HPDE6-E6E7 (cell line): ENCODE results near the gene MYO16.
A peak's percentile ranks its signal among the peaks of the same experiment; 100 is the strongest.

Source experiments
- DNase-seq: peaks from one replicate; pipeline ENCODE4 v3.0.0; 2011; ENCODE audit warnings: missing footprints; ENCODE audit errors: extremely low spot score

Gene MYO16

DNA sequence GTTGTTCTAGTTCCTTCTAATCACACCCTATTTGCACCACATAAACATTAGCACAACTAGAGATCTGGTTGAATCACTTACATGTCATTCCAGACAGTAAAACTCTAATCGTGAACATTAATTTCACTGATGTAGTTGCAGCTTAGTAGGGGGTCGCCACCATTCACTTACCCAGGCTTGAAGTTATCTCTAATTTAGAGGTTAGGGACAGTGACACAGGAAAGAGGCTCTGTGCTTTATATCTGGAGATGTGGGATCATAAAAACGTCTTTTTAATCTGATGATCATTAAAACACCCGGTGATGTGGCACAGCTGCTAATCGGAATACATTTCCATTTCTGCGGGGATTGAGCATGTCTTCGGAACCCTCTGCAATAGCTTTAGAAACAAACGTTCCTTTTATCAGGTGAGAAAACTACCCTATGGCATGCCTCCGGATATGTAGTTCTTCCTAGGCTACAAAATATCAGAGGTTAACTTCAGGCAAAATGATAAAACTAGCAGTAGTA lies 523.0 kb downstream of the MYO16 start:
- no peak for DNase-seq

DNA sequence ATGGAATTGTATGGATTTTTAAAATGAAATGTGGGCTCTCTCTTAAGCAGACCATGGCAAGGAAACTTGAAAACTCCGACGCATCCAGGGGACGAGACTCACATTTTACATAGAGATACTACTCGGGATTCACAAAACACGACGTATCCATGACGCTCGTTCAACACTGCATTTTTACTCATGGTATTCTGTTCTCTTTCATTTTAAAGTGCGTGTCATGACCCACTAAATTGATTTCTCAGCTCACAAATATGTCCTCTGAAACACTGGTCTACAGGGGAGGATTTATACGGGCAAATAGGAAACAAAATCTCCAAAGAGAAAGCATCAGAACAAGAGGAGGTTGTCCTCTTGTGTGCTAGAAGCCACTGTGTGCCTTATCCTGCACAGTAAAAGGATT lies 523.5 kb downstream of the MYO16 start:
- DNase-seq, result no peak

DNA sequence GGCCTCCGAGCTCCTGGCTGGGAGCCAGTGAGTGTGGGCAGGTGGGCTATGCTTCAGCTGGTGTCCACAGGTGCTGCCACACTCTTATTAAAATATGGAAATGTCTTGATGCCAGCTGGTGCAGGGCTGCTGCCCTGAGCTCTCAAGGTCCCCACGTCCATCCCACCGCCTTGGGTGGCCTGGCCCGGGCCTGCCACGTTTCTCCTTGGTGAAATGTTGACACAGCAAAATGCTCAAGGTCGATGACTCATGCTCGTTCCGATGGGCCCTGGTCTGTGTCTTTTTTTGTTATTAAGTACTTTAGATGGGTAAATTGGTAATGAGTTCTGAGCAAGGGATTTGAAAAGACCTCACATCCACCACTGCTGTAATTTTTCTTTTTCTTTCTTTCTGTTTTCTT lies 524.7 kb downstream of the MYO16 start:
- no peak for DNase-seq

DNA sequence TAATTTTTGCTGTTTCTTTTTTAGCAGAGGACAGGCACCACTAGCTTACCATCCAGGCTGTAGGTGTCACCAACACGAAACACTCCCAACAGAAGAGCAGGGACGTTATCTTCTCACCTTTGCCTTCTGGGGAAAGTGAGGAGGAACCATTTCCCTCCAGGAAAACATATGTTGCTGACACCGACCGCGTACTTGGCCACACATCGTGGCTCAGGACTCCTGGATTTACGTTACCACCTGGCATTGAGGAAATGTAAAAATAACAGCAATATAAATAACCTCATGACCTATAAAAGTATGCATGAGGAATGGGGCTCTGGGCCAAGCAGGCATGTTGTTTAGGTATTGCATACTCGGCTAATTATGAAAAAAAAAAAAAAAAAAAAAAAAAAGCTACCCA lies 525.1 kb downstream of the MYO16 start:
- DNase-seq, result no peak

DNA sequence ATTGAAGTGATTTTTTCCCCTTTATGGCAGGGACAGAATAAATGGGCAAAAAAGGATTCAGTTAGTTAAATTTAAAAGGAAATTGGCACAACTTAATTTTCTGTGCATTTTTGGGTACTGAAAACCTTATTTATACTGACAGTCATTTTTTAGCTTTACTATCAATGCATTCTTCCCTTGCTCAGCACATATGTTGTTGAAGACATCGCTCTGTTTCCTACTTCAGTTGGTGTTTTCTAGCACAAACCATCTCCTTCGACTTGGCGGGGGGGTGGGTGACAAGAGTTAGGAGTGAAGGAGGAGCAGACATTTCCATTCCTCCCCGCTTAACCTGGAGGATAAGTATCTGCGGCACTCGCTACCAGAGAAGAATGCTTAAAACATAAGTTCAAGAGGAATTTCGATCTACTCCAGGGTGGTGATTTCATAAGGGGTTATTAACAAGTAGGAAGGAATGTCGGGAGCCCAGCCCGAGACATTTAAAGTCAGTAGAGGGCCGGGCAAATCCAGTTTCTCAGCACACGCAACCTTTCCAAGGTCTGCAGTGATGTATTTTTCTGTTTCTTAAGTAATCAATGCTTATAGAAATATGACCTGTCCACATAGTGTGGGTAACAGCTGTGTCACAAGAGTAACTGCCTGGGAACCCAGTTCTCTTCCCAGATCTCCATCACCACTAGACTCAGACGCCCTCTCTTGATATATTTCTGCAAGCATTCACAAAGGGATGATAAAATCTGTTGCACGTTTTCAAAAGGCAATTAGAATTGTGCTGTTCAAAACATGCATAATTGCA lies 525.8 kb downstream of the MYO16 start:
- peak; percentile 34 for DNase-seq

DNA sequence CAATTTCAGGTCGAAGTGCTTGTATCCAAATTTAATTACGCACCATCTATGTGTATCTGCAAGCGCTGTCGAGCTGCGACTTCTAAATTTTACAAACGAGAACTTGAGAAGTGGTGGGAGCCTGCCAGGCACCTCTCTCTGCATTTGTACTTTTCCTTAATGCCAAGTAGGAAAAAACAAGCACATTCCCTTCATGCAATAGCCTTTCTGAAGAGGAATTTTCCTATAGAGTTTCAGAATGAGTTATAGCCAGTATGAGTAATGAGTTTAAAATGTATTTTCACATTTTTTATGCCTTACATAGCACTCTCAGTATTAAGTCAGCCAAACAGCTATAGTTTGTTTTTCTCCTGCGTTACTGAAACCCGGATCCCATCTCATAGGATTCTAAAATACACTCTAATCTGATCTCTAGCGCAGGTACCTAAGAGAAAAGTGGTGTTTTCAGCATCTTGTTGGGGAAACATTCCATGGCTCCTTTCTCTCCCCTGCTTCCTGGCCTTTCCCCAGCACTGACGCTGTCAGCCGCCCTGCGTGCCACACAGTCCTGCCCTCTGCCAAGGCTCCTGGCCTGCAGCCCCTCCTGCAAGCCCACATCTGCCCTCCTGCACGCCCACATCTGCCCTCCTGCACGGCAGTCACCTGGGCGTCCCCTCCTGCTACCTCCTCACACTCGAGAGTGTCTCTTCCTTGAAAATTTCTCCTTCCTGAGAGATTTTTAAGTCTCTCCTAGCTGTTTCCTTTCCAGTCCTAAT lies 526.9 kb downstream of the MYO16 start:
- DNase-seq, result peak; percentile 31

DNA sequence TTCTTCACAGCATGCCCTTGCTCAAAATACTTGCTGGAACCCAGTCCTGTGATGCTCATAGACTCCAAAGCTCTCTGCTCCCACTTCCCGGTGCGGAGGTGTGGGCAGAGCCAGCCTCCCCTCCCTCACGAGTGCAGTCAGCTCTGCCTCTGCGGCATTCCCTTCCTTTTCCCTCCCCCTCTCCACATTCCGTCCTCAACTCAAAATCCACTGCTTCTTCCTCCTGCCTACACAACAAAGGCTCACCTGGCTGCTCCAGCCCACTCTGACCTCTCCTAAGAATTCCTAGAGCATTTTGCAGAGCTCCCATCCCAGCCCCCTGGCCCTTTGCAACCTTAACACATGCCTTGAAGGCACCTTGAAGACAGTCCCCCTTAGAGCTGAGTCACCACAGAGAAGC lies 527.9 kb downstream of the MYO16 start:
- no peak for DNase-seq

DNA sequence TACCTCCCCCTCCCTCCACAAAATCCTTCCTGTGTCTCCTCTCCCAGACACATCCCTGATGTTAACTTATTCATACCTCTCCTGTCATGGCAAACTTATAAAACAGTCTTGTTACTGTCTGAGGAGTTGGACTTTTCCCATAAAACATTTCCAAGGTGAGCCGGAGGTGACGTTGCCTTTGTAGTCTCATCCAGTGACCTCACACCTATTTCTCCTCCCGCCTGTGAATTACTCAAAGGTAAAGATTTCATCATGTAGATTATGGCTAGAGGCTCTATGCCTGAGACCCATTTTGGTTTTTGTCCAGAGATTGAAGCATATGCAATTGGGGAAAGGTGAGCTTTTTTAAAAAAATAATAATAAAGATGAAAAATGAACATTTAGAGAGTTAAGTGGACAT lies 529.0 kb downstream of the MYO16 start:
- no peak for DNase-seq

DNA sequence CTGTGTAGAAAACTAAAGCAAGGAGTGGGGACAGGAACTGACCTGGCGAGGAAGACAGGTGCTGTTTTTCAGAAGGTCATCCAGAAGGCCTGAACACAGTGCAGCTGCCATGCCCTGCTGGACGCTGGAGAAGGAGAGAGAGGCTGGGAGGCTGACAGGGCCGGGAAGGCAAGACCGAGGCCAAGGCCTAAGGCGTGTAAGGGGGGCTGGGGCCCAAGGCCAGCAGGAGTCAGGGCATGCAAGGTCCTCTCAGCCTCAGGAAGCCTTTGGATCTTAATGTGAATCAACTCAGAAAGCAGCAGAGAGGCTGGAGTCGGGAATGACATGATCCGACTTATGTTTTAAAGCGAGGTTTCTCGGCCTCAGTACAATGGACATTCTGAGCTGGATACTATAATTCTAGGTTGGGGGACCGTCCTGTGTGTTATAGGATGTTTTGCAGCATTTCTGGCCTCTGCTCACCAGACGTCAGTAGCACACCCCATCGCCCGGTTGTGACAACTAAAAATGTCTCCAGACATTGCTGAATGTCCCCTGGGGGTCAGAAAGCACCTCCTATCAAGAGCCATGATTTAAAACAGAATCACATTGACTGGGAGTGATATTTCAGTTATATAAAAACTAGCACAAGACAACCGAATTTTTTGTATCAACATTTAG lies 530.4 kb downstream of the MYO16 start:
- no peak for DNase-seq

DNA sequence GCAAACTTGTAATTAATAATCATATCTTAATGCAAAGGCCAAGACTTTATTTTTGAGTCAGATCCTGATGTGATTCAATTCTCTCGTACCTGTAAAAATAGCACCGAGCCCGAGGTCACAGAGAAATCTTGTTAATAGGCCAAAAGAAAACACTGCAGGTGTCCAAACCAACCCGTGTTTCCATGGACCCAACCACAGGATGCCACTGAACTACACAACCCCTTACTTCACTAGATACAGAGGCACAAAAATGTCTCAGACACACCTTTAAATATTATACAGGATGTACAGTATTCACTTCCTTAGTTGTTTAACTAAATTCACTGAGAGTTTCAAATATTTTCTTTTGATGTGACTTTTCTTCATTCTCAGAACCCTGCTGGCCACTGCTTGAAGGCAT lies 530.9 kb downstream of the MYO16 start:
- no peak for DNase-seq

DNA sequence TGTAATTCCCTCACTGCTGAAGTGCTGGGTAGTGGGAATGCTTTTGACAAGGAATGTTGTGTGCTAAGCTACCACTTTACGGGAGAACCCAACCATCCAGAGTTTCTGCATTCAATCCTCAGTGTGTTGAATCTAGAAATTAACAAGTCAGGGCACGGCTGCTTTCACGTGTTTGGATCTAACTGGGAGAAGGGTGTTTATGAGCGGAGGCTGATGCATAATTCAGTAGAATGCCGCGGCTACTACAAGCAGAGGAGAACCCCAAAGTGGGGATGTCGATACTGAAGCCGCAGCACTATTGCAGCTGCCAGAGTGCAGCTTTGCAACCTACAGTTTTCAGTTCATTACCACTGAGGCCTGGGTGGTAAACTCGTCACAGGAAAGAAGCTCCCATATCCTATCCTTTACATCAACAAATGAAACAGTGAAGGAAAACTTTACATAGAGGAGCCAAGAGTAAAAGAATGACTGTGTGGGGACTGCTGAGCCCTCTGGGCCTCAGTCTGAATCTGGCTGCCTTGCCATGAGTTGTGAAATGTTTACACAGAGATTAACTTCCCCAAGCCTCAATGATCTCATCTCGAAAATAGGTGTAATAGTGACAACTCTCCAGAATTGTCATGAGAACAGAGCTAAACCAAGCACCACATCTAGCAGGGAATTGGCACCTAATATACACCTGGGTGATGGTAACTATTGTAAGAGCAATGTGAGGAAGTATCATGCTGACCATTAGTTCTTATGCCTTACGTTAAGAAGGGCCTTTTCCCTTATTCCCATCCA lies 531.7 kb downstream of the MYO16 start:
- DNase-seq, result no peak

DNA sequence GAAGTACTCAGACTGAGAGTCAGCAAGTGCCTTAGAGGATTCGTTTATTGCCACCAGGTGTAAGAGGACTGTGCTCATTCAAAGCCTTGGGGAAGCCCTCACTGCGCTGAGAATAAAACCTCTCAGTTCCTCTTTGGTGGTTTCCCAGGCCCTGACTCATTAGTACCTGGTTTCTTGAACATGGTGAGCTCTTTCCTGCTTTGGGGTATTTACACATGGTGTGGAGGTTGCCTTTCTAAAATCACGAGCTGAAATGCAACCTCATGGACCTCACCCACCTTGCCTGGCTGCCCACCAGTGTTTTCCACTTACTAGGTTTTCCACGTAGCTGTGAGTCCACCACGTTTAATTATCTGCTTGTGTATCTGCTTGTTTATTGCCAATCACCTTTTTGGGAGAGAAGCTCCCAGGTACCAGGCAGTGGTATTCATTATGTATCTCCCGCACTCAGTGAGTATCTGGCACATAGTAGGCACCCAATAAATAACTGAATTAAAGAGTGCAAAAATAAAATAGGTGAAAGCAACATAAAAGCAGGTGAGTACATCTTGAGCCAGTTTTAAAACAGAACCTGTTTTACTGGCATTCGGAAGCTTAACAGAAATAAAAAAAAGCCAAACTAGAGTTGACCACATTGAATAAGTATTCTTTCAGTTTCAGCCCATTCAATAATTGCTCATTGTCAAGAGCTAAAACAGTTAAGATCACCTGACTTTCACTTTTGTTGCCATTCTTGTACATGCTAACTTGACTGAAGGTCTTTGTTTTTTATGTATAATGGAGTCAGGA lies 533.0 kb downstream of the MYO16 start:
- DNase-seq, result peak; percentile 49

DNA sequence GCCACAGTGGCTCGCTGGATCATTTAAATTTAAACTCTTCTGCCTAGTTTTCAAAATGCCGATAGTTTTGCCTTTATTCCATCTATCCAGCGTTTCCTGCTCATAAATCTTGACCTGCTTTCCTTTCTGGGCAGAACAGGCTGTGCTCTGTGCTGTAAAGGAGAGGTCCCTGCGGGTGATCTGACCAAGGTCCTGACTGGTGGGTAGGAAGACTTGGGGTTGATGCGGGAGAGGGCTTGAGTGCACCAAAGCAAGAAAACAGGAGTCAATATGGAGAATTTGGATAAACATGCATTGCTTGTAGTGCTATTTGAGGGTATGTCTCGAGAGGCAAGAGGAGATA lies 533.6 kb downstream of the MYO16 start:
- DNase-seq, result no peak

DNA sequence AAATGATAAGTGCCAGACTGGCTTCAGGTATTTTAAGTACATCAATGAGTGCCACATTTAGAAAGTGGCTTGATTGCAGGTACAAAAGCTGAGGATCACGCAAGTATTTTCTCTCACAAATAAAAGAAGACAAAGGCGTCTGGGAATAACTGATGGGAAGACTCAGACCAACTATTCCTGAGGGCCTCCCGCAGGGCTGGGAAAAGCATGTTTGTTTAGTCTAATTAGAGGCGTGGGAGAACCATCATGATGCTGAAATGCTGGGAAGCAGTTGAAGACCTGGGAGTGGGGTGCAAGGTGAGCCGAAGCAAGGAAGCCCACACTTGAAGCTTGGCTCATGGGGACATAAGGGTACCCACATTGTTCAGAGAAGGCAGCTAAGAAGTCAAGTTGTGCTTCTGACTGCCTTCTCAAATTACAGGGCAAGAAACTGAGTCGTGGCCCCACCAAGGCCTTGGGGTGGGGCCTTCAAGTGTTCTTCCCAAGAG lies 536.0 kb downstream of the MYO16 start:
- no peak for DNase-seq

DNA sequence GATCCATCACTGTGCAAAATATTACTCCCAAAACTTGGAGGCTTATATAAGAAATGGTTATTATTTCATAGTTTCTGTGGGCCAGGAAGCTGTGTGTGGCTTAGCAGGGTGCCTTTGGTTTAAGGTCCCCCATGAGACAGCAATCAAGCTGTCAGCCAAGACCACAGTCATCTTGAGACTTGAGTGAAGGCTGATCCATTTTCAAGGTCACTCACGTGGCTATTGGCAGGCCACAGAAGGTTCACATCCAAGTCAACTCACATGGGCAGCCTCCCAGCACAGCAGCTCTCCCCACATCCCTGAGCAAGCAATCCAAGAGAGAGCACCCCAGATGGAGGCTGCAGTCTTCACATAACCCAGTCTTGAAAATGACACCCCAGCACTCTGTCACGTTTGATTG lies 537.4 kb downstream of the MYO16 start:
- no peak for DNase-seq

DNA sequence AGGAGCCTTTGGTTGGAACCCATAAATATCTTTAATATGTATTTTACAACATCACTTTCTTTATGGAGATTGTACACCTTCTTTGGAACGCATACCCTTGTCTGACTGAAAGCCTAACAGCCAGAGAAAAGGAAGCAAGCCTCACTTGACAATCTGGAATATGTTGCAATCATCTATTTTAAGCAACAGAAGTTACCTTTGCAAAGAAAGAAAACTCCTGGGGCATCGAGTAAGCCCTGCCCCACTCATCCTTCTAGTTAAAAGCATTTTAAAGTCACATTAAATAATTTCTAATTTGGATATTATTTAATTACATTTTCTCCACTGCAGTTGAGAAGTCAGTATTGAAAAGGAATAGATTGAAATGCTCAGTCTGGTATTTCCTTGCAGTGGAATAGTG lies 542.7 kb downstream of the MYO16 start:
- no peak for DNase-seq

DNA sequence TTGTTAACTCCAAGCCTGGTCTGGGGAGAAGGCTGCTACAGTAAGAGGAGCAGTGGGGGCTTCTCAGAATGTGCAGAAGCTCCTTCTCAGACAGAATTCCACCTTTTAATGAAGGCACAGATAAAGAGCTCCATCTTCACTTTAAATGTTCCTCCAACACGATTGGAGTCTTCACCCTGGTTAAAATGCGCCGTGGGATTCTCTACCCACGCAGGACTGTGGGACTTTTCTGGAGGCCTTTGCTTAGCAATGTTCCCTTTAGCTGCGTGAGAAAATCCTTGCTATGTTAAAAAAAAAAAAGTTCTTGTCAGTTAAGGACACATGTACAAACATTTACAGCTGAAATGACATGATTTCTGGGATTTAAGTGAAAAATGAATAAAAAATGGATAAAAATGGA lies 546.3 kb downstream of the MYO16 start:
- no peak for DNase-seq

DNA sequence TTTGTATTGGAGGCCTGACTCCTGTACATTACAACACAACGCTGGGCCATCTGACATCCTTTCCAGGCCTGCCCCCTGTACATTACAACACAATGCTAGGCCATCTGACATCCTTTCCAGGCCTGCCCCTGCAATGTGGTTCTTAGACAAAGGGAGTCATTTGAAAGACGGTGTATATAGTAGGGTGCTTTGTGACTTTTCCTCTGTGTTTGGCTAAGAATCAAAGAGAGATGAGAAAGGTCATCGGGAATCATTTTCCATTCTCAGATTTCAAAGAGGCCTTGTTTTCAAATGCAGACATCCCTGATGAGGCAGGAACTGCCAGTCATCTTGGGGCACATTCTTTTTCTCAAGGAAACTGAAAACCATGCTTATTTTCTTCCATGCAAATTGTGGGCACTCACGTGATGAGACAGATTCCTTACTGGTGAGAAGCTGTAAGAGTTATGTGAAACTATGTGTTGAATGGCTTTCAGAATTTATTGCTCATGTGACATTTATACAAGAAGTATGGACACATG lies 551.6 kb downstream of the MYO16 start:
- DNase-seq, result no peak

DNA sequence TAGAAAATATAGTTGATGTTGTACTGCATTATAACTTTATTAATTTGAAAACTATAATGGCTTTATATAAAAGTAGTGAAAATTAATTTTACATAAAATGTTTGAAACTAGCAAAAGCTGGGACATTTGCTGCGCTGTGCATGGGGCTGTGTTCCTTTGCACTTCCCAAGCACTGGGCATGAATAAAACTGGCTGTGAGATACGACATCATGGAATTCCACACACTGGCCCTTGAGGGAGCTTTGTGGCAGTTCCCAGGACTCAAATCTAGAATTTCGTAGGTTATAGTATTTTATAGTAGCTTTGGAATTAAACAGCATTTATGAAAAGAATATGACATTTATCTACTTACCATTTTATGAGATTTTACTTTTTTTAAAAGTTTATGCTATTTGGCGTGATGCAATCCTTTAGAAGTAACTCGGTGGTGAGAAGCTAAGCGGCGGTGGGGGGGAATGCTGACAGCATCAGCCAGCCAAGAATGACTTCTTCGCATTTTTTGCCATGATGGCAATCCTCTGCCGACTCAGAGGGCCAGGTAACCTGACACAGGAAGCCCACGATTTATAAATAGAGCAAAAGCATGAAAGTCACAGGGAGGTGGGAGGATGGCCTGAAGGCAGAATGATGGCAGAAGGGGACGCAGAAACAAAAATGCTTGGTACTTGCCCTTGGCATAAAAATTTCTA lies 553.5 kb downstream of the MYO16 start:
- DNase-seq, result no peak

DNA sequence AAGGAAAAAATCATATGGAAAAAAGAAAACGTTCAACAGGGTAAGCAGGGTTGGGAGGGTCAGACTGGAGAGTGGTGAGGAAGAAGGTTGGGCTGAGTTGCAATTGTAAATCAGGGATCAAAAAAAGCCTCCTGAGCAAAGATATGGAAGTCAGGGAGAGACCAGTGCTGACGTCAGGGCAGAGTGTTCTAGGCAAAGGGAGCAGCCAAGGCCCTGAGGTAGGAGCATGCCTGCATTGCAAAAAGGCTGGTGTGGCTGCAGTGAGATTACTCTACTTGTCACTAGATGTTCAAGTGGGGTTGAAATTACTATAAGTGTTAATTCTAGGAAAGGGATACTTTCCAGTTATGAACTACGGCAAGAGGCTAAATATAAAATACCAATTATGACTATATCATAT lies 562.0 kb downstream of the MYO16 start:
- DNase-seq, result no peak
